SU-DHL-6 (cell line): ENCODE data around the gene G6PC3.

Experiments used
- H2AFZ ChIP-seq: fragments of 200-600 bp; sonication (generic); 2 replicates; pipeline ENCODE4 v1.6.1; 2014; ENCODE audit warnings: low read depth, mild to moderate bottlenecking, moderate library complexity, mixed read lengths, antibody characterized with exemption, low read length; ENCODE audit not compliant: severe bottlenecking
- H3F3A ChIP-seq: fragments of 200-600 bp; shearing (Covaris generic); 2 replicates; pipeline ENCODE4 v1.6.0; 2016; ENCODE audit warnings: antibody characterized with exemption, mild to moderate bottlenecking; ENCODE audit not compliant: insufficient read depth
- H3K27ac ChIP-seq: fragments of 200-600 bp; sonication (generic); 2 replicates; pipeline ENCODE4 v1.5.1; 2016; ENCODE audit warnings: low read depth, mild to moderate bottlenecking, low read length, moderate library complexity, mixed read lengths
- H3K27me3 ChIP-seq: fragments of 200-600 bp; sonication (generic), shearing (Covaris generic); 2 replicates; pipeline ENCODE4 v1.6.0; 2014; ENCODE audit warnings: mild to moderate bottlenecking, low read length
- H3K36me3 ChIP-seq: fragments of 200-600 bp; sonication (generic); 2 replicates; pipeline ENCODE4 v1.6.1; 2014; ENCODE audit warnings: mild to moderate bottlenecking, low read length, mixed read lengths
- H3K4me2 ChIP-seq: fragments of 300-600, 200-600 bp; shearing (Covaris generic), sonication (generic); 2 replicates; pipeline ENCODE4 v1.6.0; 2014; ENCODE audit warnings: low read length, low read depth, mild to moderate bottlenecking; ENCODE audit not compliant: poor library complexity, severe bottlenecking
- H3K4me3 ChIP-seq: fragments of 200-600 bp; sonication (generic); 2 replicates; pipeline ENCODE4 v1.5.1; 2014; ENCODE audit warnings: antibody characterized with exemption, low read length, mild to moderate bottlenecking, mixed read lengths; ENCODE audit not compliant: insufficient read depth, poor library complexity, severe bottlenecking
- H3K79me2 ChIP-seq: fragments of 200-600 bp; sonication (generic); 2 replicates; pipeline ENCODE4 v1.6.1; 2014; ENCODE audit warnings: mild to moderate bottlenecking, low read length, moderate library complexity; ENCODE audit not compliant: insufficient read depth
- H3K9ac ChIP-seq: fragments of 200-600 bp; sonication (generic); 2 replicates; pipeline ENCODE4 v1.7.0; 2014; ENCODE audit warnings: mild to moderate bottlenecking, low read length
- H3K9me2 ChIP-seq: fragments of 200-600 bp; sonication (generic); replicated peaks from 2 replicates; pipeline ENCODE4 v1.6.1; 2014; ENCODE audit warnings: low read length; ENCODE audit not compliant: insufficient read depth
- H3K9me3 ChIP-seq: fragments of 200-600 bp; sonication (generic); 2 replicates; pipeline ENCODE4 v1.6.1; 2014; ENCODE audit warnings: low read length, mixed read lengths; ENCODE audit not compliant: insufficient read depth
- H4K20me1 ChIP-seq: fragments of 200-600 bp; sonication (generic); 2 replicates; pipeline ENCODE4 v1.6.1; 2014; ENCODE audit warnings: low read depth, mild to moderate bottlenecking, antibody characterized with exemption, low read length, moderate library complexity, mixed read lengths
- EZH2phosphoT487 ChIP-seq: fragments of 200-600 bp; sonication (generic), shearing (Covaris generic); conservative IDR thresholded peaks from 2 replicates; pipeline ENCODE4 v1.6.1; 2018; ENCODE audit warnings: mild to moderate bottlenecking, antibody characterized with exemption, low read length, moderate library complexity, mixed read lengths
- TF ChIP-seq, protein P1 (sequence below): fragments of 200-600 bp; sonication (generic); IDR thresholded peaks from one replicate; pipeline ENCODE4 v1.5.1; 2017; ENCODE audit warnings: antibody characterized with exemption, mild to moderate bottlenecking, low read length, moderate library complexity; ENCODE audit not compliant: insufficient read depth, poor library complexity, severe bottlenecking

G6PC3 gene

DNA sequence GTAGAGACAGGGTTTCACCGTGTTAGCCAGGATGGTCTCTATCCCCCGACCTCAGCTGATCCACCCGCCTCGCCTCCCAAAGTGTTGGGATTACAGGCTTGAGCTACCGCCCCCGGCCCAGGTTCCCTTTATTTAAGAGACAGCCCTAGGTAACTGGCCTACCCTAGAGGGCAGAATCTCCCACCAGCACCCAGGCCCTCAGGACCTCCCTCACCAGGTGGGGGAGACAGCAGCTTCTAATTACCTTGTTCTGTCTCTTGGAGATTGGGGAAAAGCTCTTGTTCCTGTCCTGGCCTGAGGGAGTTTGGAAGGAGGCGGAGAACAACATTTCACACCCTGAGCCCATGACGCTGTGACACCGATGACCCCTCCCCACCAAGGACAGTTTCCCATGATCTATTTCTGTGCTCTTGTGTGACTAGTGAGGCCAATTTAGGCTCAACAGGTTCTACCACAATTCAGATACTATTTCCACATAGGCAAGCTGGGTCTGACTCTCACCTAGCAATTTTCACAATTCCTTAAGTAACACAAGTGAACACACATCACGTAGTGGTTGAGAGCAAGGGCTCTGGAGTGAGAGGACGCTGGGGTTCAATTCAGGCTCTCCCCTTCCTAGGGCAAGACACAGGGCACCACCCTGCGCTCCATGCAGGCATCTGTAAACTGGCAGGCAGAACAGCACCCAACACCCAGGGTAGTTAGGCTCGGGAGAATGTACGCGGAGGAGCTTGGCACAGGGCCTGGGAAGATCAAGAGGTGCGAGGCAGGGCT, 32.5 kb downstream of the G6PC3 start:
- no peak overlapping the region for H3K4me3 ChIP-seq
- TF ChIP-seq, protein P1, sequence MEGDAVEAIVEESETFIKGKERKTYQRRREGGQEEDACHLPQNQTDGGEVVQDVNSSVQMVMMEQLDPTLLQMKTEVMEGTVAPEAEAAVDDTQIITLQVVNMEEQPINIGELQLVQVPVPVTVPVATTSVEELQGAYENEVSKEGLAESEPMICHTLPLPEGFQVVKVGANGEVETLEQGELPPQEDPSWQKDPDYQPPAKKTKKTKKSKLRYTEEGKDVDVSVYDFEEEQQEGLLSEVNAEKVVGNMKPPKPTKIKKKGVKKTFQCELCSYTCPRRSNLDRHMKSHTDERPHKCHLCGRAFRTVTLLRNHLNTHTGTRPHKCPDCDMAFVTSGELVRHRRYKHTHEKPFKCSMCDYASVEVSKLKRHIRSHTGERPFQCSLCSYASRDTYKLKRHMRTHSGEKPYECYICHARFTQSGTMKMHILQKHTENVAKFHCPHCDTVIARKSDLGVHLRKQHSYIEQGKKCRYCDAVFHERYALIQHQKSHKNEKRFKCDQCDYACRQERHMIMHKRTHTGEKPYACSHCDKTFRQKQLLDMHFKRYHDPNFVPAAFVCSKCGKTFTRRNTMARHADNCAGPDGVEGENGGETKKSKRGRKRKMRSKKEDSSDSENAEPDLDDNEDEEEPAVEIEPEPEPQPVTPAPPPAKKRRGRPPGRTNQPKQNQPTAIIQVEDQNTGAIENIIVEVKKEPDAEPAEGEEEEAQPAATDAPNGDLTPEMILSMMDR = no peak
- no peak for TF ChIP-seq EZH2phosphoT487
- no peaks in the 10 kb centered on the region for H3K9me2 ChIP-seq
- no peaks in the 10 kb centered on the region for H4K20me1 ChIP-seq
- no peaks in the 10 kb centered on the region for H3K79me2 ChIP-seq
- no peaks in the 10 kb centered on the region for H3K9me3 ChIP-seq
- H3K36me3 ChIP-seq = no peaks in the 10 kb centered on the region
- H3K27me3 ChIP-seq = no peaks in the 10 kb centered on the region
- no peak overlapping the region for H2AFZ ChIP-seq
- no peak overlapping the region for H3K9ac ChIP-seq
- H3F3A ChIP-seq = no peaks in the 10 kb centered on the region
- H3K4me2 ChIP-seq = no peak overlapping the region
- no peak overlapping the region for H3K27ac ChIP-seq

DNA sequence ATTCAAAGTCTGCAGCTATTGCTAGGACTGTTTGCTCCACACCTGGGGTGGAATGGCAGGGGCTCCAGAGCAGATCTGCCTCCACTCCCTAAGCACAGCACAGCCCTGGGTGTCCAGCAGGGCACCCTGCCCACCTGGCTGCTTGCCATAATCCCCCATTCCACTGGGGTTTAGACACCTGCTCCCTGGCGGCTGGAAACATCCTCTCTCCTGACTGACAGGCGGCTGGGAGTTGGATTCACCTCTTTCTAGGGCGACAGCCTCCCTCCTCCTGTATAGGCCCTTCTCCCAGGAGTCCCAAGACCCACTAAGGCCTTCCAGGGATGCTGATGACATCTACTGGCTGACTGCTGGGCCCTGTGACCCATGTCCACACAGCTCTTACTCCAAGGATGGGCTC, 34.9 kb downstream of the G6PC3 start:
- H3K4me2 ChIP-seq = no peak overlapping the region
- H3K9me2 ChIP-seq = no peaks in the 10 kb centered on the region
- H4K20me1 ChIP-seq = no peaks in the 10 kb centered on the region
- H3K27me3 ChIP-seq = no peaks in the 10 kb centered on the region
- no peak for TF ChIP-seq EZH2phosphoT487
- TF ChIP-seq, protein P1 = no peak
- no peak overlapping the region for H3K27ac ChIP-seq
- no peaks in the 10 kb centered on the region for H3K36me3 ChIP-seq
- H2AFZ ChIP-seq = no peak overlapping the region
- no peaks in the 10 kb centered on the region for H3K9me3 ChIP-seq
- no peaks in the 10 kb centered on the region for H3K79me2 ChIP-seq
- no peaks in the 10 kb centered on the region for H3F3A ChIP-seq
- H3K4me3 ChIP-seq = no peak overlapping the region
- H3K9ac ChIP-seq = no peak overlapping the region

DNA sequence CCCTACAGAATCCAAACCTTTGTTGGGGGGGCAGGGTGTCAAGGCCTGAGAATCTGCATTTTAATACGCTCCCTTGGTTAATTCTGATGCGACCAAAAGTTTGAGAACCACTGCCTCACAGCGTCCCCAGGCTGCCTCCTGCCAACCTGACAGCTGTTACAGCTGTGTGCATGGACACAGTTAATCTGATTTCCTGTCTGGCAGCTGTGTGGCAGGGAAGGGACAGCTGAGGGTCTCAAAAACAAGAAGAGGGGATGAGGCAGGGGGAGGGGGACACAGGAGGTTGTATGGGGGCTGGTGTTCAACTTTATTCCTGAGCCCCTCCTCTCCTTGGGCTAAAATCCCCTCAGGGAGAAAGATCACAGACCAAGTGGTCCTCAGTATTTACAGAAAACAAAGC, 35.4 kb downstream of the G6PC3 start:
- Histone ChIP-seq H2AFZ (no peak overlapping the region), H4K20me1 (no peaks in the 10 kb centered on the region), H3K4me2 (no peak overlapping the region), H3F3A (no peaks in the 10 kb centered on the region), H3K4me3 (no peak overlapping the region), H3K79me2 (no peaks in the 10 kb centered on the region), H3K36me3 (no peaks in the 10 kb centered on the region), H3K9me3 (no peaks in the 10 kb centered on the region), H3K27ac (no peak overlapping the region), H3K27me3 (no peaks in the 10 kb centered on the region), H3K9me2 (no peaks in the 10 kb centered on the region), H3K9ac (no peak overlapping the region)
- TF ChIP-seq EZH2phosphoT487 = no peak
- TF ChIP-seq, protein P1 = no peak
